SJCRH30 (cell line): ENCODE results near the gene ABCD3. TPM values are rescaled to one million over a fixed set of nuclear protein-coding genes. Genes with fewer than 3 reads are reported as not detected.

Experiments
- DNase-seq, 2 experiments: peaks; one replicate each; pipeline ENCODE4 v3.0.0-alpha.2; 2015 to 2020
- H3K27ac ChIP-seq: fragments of 250-450 bp; sonication (Bioruptor Pico); 2 replicates; pipeline ENCODE4 v1.5.1; 2020; ENCODE audit warnings: mild to moderate bottlenecking, moderate library complexity
- H3K27me3 ChIP-seq: fragments of 250-450 bp; sonication (Bioruptor Pico); 2 replicates; pipeline ENCODE4 v1.5.1; 2020; ENCODE audit warnings: mild to moderate bottlenecking, moderate library complexity
- H3K36me3 ChIP-seq: fragments of 250-450 bp; sonication (Bioruptor Pico); 2 replicates; pipeline ENCODE4 v1.5.1; 2020; ENCODE audit warnings: mild to moderate bottlenecking, moderate library complexity
- H3K4me1 ChIP-seq: fragments of 250-450 bp; sonication (Bioruptor Pico); 2 replicates; pipeline ENCODE4 v1.5.1; 2020; ENCODE audit warnings: mild to moderate bottlenecking, moderate library complexity
- H3K4me3 ChIP-seq: fragments of 250-450 bp; sonication (Bioruptor Pico); 2 replicates; pipeline ENCODE4 v1.5.1; 2020; ENCODE audit warnings: mild to moderate bottlenecking, moderate library complexity
- H3K9me3 ChIP-seq: fragments of 250-450 bp; sonication (Bioruptor Pico); replicated peaks from 2 replicates; pipeline ENCODE4 v1.5.1; 2020; ENCODE audit warnings: mild to moderate bottlenecking, moderate library complexity
- total RNA-seq: library from RNA; depleted of rRNA; stranded (reverse); fragments of >200 nt; shearing (Covaris generic); gene quantifications from 2 replicates; pipeline ENCODE4 v1.2.3, GENCODE V29; 2014

ABCD3 gene
- total RNA-seq, 1 experiment from 2014 or later = 53.4 TPM

GRCh38 chr1:94396356-94397010 lies 21.7 kb upstream of the ABCD3 start:
- no peaks in the 10 kb centered on the region for H3K27me3 ChIP-seq

GRCh38 chr1:94398356-94398755 lies 19.8 kb upstream of the ABCD3 start:
- Histone ChIP-seq H3K4me1 (no peaks in the 10 kb centered on the region), H3K27me3 (no peaks in the 10 kb centered on the region), H3K9me3 (no peaks in the 10 kb centered on the region), H3K36me3 (no peaks in the 10 kb centered on the region), H3K27ac (no peak overlapping the region), H3K4me3 (no peak overlapping the region)
- no peak for DNase-seq

More at GRCh38 chr1:94396356-94397010, 21.7 kb upstream of the ABCD3 start:
- Histone ChIP-seq H3K36me3 (no peaks in the 10 kb centered on the region), H3K4me3 (no peak overlapping the region), H3K4me1 (no peaks in the 10 kb centered on the region), H3K9me3 (no peaks in the 10 kb centered on the region), H3K27ac (no peak overlapping the region)
- DNase-seq = peak in 1 of 2 experiments; percentile 18

GRCh38 chr1:94399453-94399852 lies 18.7 kb upstream of the ABCD3 start:
- H3K36me3 ChIP-seq = no peaks in the 10 kb centered on the region
- no peaks in the 10 kb centered on the region for H3K27me3 ChIP-seq
- H3K4me3 ChIP-seq = no peak overlapping the region
- no peaks in the 10 kb centered on the region for H3K9me3 ChIP-seq
- no peak for DNase-seq
- H3K4me1 ChIP-seq = no peaks in the 10 kb centered on the region
- no peak overlapping the region for H3K27ac ChIP-seq

- no peaks in the 10 kb centered on the region for H3K27me3 ChIP-seq
- no peaks in the 10 kb centered on the region for H3K9me3 ChIP-seq
- no peak for DNase-seq
- H3K27ac ChIP-seq = no peak overlapping the region
- no peaks in the 10 kb centered on the region for H3K4me1 ChIP-seq
- H3K4me3 ChIP-seq = no peak overlapping the region
- no peaks in the 10 kb centered on the region for H3K36me3 ChIP-seq
Measured at GRCh38 chr1:94401206-94401605, 17.0 kb upstream of the ABCD3 start.

- H3K4me3 ChIP-seq = no peak overlapping the region
- DNase-seq = no peak
- no peaks in the 10 kb centered on the region for H3K27me3 ChIP-seq
- no peak overlapping the region for H3K27ac ChIP-seq
- no peaks in the 10 kb centered on the region for H3K9me3 ChIP-seq
- no peaks in the 10 kb centered on the region for H3K36me3 ChIP-seq
- H3K4me1 ChIP-seq = no peaks in the 10 kb centered on the region
Measured at GRCh38 chr1:94406446-94406845, 11.7 kb upstream of the ABCD3 start.

- H3K27me3 ChIP-seq = no peaks in the 10 kb centered on the region
- H3K4me1 ChIP-seq = no peaks in the 10 kb centered on the region
- no peak overlapping the region for H3K27ac ChIP-seq
- no peak for DNase-seq
- no peak overlapping the region for H3K4me3 ChIP-seq
- no peaks in the 10 kb centered on the region for H3K36me3 ChIP-seq
- H3K9me3 ChIP-seq = no peaks in the 10 kb centered on the region
Measured at GRCh38 chr1:94408104-94408830, 9.9 kb upstream of the ABCD3 start.

- H3K27ac ChIP-seq = no peak overlapping the region
- no peak overlapping the region for H3K4me3 ChIP-seq
- no peaks in the 10 kb centered on the region for H3K9me3 ChIP-seq
- DNase-seq = no peak
- no peaks in the 10 kb centered on the region for H3K4me1 ChIP-seq
- no peaks in the 10 kb centered on the region for H3K27me3 ChIP-seq
- H3K36me3 ChIP-seq = no peaks in the 10 kb centered on the region
Measured at GRCh38 chr1:94411237-94411636, 7.0 kb upstream of the ABCD3 start.

- Histone ChIP-seq H3K4me1 (no peaks in the 10 kb centered on the region), H3K27ac (no peak overlapping the region)
- no peak for DNase-seq
Measured at GRCh38 chr1:94413311-94413710, 4.9 kb upstream of the ABCD3 start.

GRCh38 chr1:94416901-94417727 lies 1.1 kb upstream of the ABCD3 start:
- Histone ChIP-seq H3K36me3 (no peaks in the 10 kb centered on the region), H3K27me3 (no peaks in the 10 kb centered on the region), H3K4me1 (peaks cover 6% of the 10 kb centered on the region; the same call in 1 of the 2 replicates), H3K9me3 (no peaks in the 10 kb centered on the region), H3K4me3 (peak overlapping the region; percentile 89), H3K27ac (peak overlapping the region; percentile 70)
- DNase-seq = peak; percentile 23 to 66

More at GRCh38 chr1:94413311-94413710, 4.9 kb upstream of the ABCD3 start:
- H3K4me3 ChIP-seq = no peak overlapping the region
- H3K9me3 ChIP-seq = no peaks in the 10 kb centered on the region
- no peaks in the 10 kb centered on the region for H3K27me3 ChIP-seq
- H3K36me3 ChIP-seq = no peaks in the 10 kb centered on the region

GRCh38 chr1:94417728-94417977 lies 536 bp upstream of the ABCD3 start:
- Histone ChIP-seq H3K27ac (peak overlapping the region; percentile 70), H3K9me3 (no peaks in the 10 kb centered on the region), H3K36me3 (no peaks in the 10 kb centered on the region), H3K4me3 (peak overlapping the region; percentile 89), H3K4me1 (peaks cover 6% of the 10 kb centered on the region; the same call in 1 of the 2 replicates), H3K27me3 (no peaks in the 10 kb centered on the region)
- no peak for DNase-seq

- peak overlapping the region; percentile 59 for H3K27ac ChIP-seq
- DNase-seq = peak; percentile 55 to 69
- peak overlapping the region; percentile 89 for H3K4me3 ChIP-seq
Measured at GRCh38 chr1:94418664-94419655, 771 bp downstream of the ABCD3 start.

GRCh38 chr1:94422115-94422820 lies 4.1 kb downstream of the ABCD3 start:
- no peak for DNase-seq
- H3K27ac ChIP-seq = no peak overlapping the region
- no peaks in the 10 kb centered on the region for H3K9me3 ChIP-seq
- no peaks in the 10 kb centered on the region for H3K27me3 ChIP-seq
- H3K4me3 ChIP-seq = no peak overlapping the region
- no peaks in the 10 kb centered on the region for H3K36me3 ChIP-seq
- H3K4me1 ChIP-seq = peaks cover 9% of the 10 kb centered on the region; the same call in 1 of the 2 replicates

More at GRCh38 chr1:94418664-94419655, 771 bp downstream of the ABCD3 start:
- no peaks in the 10 kb centered on the region for H3K9me3 ChIP-seq
- H3K27me3 ChIP-seq = no peaks in the 10 kb centered on the region
- H3K36me3 ChIP-seq = no peaks in the 10 kb centered on the region
- peaks cover 6% of the 10 kb centered on the region; the same call in 1 of the 2 replicates for H3K4me1 ChIP-seq

GRCh38 chr1:94425821-94426484 lies 7.8 kb downstream of the ABCD3 start:
- DNase-seq = no peak
- no peak overlapping the region for H3K27ac ChIP-seq
- 0 out of 2 replicates have a peak, but pooled peaks cover 3% of the 10 kb centered on the region for H3K4me1 ChIP-seq
- no peaks in the 10 kb centered on the region for H3K9me3 ChIP-seq
- H3K36me3 ChIP-seq = no peaks in the 10 kb centered on the region
- H3K27me3 ChIP-seq = no peaks in the 10 kb centered on the region
- H3K4me3 ChIP-seq = no peak overlapping the region
